Measurements from ENCODE around the gene KCNB1.

KCNB1 gene

GRCh38 chr20:49367113-49367512 is 115.4 kb downstream of the KCNB1 start:
- peaks cover 30% of the 10 kb centered on the region for H3K4me1 Mint-ChIP-seq
- peak overlapping the region in 1 of 3 experiments; percentile 15 for H3K4me3 Mint-ChIP-seq
- TF ChIP-seq CTCF (IDR thresholded peaks at IDR 0.05; ENCODE audit: unreplicated experiment in 3 of 3): no peak
- H3K9me3 Mint-ChIP-seq: no peaks in the 10 kb centered on the region
- peaks cover 26% of the 10 kb centered on the region for H3K27me3 Mint-ChIP-seq (ENCODE audit: low read depth)
- peak overlapping the region in 1 of 3 experiments; percentile 20 for H3K27ac Mint-ChIP-seq
- H3K36me3 Mint-ChIP-seq (ENCODE audit: low read depth): no peaks in the 10 kb centered on the region

GRCh38 chr20:49366687-49367086 is 115.8 kb downstream of the KCNB1 start:
- no peaks in the 10 kb centered on the region for H3K9me3 Mint-ChIP-seq
- H3K36me3 Mint-ChIP-seq (ENCODE audit: low read depth): no peaks in the 10 kb centered on the region
- H3K4me3 Mint-ChIP-seq: no peak overlapping the region
- H3K27me3 Mint-ChIP-seq (ENCODE audit: low read depth): peaks cover 25% of the 10 kb centered on the region
- peak overlapping the region in 2 of 3 experiments; percentile 20 to 29 for H3K27ac Mint-ChIP-seq
- TF ChIP-seq CTCF (IDR thresholded peaks at IDR 0.05; ENCODE audit: unreplicated experiment in 3 of 3): no peak
- peaks cover 30% of the 10 kb centered on the region for H3K4me1 Mint-ChIP-seq

- Mint-ChIP-seq H3K27ac (no peak overlapping the region), H3K36me3 (ENCODE audit: low read depth) (no peaks in the 10 kb centered on the region), H3K4me1 (peaks cover 16% of the 10 kb centered on the region), H3K9me3 (no peaks in the 10 kb centered on the region), H3K4me3 (no peak overlapping the region), H3K27me3 (ENCODE audit: low read depth) (peaks cover 12% of the 10 kb centered on the region)
- no peak for TF ChIP-seq CTCF (IDR thresholded peaks at IDR 0.05; ENCODE audit: unreplicated experiment in 3 of 3)
Observed at GRCh38 chr20:49361862-49362660, 120.4 kb downstream of the KCNB1 start.

GRCh38 chr20:49360242-49360968 is 122.1 kb downstream of the KCNB1 start:
- TF ChIP-seq CTCF (IDR thresholded peaks at IDR 0.05; ENCODE audit: unreplicated experiment in 3 of 3): no peak
- Mint-ChIP-seq H3K36me3 (ENCODE audit: low read depth) (no peaks in the 10 kb centered on the region), H3K4me3 (no peak overlapping the region), H3K9me3 (no peaks in the 10 kb centered on the region), H3K27me3 (ENCODE audit: low read depth) (peaks cover 17% of the 10 kb centered on the region), H3K4me1 (peaks cover 1% of the 10 kb centered on the region), H3K27ac (no peak overlapping the region)

- no peak overlapping the region for H3K27ac Mint-ChIP-seq
- TF ChIP-seq CTCF (IDR thresholded peaks at IDR 0.05; ENCODE audit: unreplicated experiment in 3 of 3): no peak
- H3K36me3 Mint-ChIP-seq (ENCODE audit: low read depth): no peaks in the 10 kb centered on the region
- H3K4me1 Mint-ChIP-seq: no peaks in the 10 kb centered on the region
- H3K27me3 Mint-ChIP-seq (ENCODE audit: low read depth): peaks cover 18% of the 10 kb centered on the region
- H3K9me3 Mint-ChIP-seq: no peaks in the 10 kb centered on the region
- H3K4me3 Mint-ChIP-seq: no peak overlapping the region
Observed at GRCh38 chr20:49356676-49357075, 125.8 kb downstream of the KCNB1 start.

Measured in nephron (organoid).